Dermis blood vessel endothelial cell (primary cell): Measurements from ENCODE around the gene DDX51. TPM values are rescaled to one million over a fixed set of nuclear protein-coding genes. Genes with fewer than 3 reads are reported as not detected.
A peak's percentile ranks its signal among the peaks of the same experiment; 100 is the strongest.

ENCODE experiments used
- DNase-seq: peaks from one replicate; pipeline ENCODE4 v3.0.0; 2010
- total RNA-seq: library from RNA; depleted of rRNA; stranded (reverse); fragments of >200 nt; gene quantifications from 2 replicates; pipeline ENCODE4 v1.2.3, GENCODE V29; 2014

DDX51 gene, protein sequence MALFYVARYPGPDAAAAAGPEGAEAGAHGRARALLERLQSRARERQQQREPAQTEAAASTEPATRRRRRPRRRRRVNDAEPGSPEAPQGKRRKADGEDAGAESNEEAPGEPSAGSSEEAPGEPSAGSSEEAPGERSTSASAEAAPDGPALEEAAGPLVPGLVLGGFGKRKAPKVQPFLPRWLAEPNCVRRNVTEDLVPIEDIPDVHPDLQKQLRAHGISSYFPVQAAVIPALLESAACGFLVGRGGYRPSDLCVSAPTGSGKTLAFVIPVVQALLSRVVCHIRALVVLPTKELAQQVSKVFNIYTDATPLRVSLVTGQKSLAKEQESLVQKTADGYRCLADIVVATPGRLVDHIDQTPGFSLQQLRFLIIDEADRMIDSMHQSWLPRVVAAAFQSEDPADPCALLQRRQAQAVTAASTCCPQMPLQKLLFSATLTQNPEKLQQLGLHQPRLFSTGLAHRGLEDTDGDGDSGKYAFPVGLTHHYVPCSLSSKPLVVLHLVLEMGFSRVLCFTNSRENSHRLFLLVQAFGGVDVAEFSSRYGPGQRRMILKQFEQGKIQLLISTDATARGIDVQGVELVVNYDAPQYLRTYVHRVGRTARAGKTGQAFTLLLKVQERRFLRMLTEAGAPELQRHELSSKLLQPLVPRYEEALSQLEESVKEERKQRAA
- total RNA-seq, result 6.8 and 7.5 TPM in 2 replicates

DNA sequence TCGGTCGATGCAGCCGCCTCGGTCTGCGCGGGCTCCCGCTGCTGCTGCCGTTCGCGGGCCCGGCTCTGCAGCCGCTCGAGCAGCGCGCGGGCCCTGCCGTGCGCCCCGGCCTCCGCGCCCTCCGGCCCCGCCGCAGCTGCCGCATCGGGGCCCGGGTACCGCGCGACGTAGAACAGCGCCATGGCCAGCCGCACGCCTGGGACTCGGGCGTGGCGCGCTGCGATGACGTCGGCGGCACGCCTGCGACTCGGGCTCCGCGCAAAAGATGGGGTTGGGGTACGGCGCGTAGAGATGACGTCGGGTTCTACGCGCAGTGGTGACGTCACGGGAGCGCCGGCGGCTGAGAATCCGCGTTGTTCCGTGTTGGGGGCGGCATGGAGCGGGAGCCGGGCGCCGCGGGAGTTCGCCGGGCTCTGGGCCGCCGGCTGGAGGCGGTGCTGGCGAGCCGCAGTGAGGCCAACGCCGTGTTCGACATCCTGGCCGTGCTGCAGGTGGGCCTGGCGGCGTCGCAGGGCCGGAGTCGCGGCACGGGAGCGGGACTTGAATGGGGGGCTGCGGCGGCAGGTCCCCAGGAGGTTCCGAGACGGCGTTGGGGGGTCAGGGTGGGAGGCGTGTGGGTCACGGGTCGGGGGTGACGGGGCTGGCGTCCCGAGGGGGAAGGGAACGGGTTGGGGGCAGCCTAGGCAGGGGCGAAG, at the start of gene DDX51, which contains the start of gene NOC4L:
Gene DDX51, minus strand, starts transcription at position 205 of the 695 bp plus-strand sequence. Its CDS starts 23 bp downstream, at position 182.
Gene NOC4L, plus strand, starts transcription at position 343 of the 695 bp plus-strand sequence. Its CDS starts 32 bp downstream, at position 375.
- peak; percentile 98 for DNase-seq

DNA sequence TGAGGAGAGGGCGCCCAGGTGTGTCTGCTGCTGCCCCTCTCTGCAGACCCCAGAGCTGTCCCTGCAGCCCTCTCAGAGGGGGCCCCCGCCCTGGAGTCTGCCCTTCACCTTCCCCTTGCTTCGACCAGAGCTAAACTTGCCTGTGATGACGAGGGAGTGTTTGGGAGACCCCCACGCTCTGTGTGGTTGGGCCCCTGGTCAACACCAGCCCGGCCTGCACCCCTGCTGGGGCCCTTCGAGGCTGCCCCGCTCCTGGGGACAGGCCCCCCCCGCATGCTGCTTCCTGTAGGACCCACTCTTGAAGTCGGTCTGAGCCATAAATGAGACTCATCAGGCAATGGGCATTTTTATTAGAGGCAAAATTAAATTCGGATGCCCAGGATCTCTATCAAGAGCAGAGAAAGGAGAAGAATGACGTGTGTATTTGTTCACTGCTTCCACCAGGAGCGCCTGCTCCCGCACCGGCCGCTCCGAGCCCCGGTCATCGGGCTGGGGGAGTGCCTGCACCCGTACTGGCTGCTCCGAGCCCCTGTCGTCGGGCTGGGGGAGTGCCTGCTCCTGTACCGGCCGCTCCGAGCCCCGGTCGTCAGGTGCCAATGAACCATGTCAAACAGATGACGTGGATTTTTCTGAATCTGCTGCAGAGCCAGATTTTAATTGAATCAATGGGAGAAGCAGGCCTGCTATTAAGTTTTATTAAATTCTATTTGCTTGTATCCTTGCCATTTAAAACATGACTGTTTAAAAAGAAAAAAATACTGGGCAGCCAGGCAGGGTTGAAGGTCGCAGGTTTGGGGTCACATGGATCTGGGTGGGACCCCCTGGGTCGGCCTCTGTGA, 47.8 kb upstream of the DDX51 start:
- DNase-seq, result no peak

DNA sequence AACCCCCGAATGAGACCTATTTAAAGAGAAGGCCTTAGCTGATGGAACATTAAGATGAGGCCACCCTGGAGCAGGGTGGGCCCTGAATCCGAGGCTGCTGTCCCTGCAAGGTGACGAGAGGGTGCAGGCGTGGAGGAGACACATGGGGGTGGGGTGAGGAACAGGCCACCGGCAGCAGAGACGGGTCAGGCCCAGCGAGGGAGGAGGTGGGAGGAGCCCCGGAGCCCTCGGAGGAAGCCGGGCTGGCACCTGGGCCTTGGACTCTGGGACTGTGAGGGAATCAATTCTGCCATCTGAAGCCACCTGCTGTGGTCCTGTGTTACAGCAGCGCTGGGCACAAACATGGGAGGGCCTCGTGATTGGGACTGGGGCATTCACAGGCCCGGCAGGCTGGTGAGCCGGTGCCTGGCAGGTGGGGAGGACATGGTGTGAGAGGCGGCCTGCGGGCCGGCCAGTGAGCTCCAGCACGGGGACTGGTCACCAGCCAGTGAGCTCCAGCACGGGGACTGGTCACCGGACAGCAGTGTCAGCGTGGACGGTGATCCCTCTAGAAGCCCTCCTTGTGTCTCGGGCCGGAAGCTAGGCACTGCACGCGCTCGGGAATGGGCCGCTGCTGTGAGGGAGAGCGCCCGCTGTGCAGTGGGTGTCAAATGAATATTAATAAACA, 46.8 kb upstream of the DDX51 start:
- DNase-seq, result no peak

DNA sequence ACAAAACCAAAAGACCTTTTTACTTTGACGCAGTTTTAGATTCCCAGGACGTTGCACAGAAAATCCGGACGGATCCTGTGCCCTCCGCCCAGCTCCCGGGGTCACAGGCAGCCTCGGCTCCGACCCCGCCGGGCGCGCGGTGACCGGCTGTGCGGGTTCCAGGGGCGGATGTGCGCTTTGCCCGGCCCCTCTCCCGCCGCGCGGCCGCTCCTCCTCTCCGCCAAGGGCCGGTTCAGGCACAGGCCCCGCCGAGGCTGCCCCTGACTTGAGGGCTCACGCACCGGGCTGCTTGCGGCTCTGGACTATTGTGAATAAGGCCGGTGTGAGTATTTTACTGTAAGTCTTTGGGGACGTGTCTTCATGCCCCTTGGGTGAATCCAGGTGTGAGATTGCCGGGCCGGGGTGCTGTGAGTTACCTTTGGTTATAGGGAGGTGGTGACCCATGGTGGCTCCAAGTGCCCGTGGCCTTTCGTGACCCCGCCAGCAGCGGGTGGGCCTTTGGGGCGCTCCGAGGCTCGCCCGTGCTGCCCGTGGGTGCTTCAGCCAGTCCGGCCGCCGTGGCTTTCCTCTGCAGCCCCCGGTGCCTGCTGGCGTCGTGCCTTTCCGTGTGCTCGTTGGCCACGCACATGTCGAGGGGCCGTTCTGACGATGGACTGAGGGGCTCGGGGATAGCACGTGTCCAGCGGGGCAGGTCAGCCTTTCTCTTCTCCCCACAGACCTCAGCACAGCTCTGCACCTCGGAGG, 46.1 kb upstream of the DDX51 start:
- no peak for DNase-seq

DNA sequence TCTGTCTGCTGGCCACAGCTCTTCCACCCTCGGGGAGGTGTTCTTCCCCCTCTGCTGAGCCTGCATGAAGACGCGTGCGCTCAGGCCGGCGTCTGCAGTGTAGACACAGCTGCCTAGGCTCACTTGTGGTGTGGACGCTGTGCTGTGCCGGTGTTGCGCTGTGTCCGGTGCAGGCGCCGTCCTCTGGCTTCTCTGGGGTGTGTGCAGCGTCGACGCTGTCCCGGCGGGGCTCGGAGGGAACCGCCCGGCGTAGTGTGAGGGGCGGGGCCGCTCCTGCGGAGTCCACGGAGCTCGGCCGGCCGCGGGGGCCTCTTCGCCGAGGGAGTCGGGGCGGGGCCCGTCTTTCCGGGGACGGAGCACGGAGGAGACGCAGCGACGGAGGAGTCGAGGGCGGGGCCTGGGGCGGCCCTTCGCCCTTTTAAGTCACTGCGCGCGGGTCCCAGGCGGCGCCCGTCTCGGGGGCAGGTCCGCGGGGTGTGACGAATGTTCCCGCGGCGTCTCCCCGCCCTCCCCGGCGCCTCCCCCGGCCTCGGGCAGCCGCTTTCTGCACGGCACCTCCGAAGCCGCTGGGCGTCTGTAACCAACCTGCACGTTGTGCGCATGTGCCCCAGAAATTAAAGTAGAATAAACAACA, 45.4 kb upstream of the DDX51 start:
- DNase-seq, result peak; percentile 67

DNA sequence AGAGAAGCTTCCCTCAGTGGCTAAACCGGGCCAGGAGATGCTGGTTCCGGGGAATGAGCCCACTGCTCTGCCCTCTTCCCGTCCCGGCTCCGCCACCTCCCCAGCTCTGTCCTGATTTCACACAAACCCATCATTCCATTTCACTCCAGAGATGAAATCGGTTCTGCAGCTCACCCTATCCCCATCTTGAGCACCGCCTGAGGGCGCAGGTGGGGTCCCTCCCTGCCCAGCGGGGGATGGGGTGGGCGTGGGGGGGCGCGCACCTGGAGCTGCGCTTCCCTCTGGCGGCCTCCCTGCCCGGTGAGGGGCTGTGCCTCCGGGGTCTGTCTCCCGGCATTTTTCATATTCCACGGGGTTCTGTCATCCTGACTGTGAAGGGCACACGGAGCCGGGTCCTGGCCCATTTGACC, 44.8 kb upstream of the DDX51 start:
- DNase-seq, result no peak

DNA sequence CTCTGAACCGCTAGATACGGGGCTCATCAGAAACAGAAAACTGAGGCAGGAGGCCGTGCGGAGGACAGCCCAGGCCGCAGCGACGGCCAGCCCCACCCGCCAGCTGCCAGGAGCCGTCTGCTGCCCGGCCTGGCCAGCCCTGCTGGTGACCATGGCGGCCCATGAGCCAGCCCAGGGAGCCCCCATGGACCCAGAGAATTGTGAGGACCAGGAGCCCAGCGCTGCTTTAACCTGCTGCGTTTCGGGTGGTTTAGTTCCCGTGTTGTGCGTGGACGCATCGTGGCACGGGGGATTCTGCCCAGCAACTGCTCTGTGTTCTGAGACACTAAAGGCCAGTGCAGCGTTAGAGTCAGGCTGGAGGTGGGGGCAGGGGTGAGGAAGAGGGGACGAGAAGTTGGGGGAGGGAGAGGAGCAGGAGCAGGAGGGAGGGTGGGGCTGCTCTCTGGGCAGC, 44.4 kb upstream of the DDX51 start:
- DNase-seq, result no peak

DNA sequence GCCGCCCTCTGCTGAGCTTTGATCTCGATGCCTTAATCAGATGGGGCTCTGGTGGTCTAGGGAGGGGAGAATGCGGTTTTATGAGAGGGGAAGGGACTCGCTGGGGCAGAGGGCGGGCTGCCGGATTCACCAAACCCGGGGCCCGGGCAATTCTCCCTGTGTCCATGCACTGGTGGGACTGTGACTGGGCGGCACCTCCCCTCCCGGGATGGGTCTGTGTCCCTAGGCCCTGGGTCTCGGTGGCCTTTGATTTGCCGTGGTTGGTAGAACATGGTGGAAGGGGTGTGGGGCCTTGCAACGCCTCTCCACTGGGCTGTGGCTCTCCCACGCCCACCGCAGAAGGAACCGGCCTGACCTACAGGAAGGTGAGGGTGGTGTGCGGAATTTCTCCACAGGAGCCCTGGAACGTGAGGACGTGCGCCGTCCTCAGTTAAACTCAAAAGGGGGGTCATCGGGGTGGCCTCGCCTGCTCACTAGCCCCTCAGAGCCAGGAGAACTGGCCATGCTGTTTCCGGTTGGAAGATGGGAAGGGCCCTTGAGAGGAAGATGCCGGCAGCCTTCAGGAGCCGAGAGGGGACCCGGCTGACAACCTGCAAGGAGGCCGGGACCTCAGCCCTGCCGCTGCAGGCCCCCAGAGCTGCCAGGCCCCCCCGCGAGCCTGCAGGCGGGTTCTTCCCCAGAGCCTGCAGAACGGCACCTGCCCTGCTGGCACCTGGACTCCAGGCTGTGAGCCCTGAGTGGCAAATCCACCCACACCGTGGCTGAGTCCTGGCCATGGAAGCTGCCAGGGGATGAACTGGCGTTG, 43.7 kb upstream of the DDX51 start:
- DNase-seq, result no peak

DNA sequence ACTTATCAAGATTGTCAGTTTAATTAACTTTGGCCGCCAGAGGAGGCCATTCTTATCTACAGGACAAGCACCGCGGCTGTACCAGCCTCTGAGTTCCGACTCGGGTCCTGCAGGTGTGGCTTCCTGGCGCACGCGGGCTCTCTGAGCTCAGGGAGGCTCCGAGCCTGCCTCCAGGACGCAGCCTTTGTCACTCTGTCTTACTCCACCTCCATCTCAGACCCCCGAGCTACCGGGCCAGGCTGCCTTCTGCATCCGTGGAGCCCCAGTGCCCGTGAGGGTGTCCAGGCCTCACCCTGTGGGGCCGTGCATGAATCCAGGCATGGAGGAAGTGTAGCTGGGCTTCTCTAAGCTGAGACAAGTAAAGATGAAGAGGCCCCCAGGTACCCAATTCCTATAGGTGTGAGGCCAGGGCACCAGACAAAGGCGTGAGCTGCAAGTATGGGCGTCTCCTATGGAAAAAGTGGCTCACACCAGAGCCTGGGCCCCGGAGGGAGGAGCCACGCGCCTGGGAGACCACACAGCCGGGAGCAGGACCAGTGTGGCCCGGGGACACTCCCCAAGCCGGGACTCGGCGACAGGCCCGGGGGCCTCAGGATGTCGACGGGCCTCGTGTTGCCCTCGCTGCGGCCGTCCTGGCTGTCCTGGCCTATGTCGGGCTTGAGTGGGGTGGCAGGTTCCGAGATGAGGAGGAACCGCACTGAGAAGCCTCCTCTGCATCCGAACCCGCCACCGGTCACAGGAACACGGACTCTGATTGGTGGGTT, 42.9 kb upstream of the DDX51 start:
- DNase-seq, result no peak

DNA sequence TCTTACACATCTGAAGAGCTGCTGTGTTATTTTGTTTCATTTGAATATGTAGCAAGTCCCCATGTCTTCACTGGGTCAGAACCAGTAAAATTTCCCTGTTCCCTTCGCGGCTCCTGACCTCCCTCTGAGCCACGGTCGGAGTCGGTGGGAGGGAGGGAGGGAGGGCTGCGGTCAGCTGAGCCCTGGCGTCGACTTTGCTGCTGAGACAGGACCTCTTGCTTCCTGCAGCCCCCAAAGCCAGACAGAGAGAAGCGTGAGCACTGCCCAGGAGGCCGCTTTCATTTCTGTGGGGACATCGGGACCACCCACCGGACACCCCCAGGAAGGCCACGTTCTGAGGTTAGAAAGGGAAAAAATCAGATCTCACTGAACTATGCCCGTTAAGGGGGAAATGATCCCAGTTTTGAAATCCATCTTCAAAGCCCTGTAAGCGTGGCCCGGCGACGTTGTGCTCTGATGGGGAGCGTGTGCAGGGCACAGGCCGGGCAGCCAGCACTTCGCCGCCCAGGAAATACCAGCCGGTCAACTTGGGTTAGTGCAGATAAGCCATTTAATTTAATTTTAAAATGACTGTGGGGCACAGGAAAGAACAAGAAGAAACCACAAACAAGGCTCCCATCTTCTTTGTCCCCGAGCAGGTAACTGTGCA, 42.2 kb upstream of the DDX51 start:
- DNase-seq, result no peak

DNA sequence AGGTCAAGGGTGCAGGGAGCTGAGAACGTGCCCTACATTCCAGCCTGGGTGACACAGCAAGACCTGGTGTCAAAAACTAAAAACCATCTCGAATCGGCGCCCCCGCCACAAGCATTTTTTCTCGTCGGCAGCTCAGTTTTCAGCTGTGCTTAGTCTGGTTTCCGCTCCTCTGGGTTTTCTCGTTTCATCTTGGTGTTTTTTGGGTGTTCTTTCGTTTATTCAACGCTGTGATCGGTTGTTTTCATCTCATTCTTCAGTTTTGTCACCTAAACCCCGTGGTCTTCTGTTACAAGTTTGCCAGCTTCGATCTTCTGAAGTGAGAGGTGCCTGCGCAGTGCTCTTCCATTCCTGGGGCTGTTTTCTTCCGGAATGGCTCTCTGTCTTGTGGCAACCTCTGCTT, 41.6 kb upstream of the DDX51 start:
- DNase-seq, result no peak

DNA sequence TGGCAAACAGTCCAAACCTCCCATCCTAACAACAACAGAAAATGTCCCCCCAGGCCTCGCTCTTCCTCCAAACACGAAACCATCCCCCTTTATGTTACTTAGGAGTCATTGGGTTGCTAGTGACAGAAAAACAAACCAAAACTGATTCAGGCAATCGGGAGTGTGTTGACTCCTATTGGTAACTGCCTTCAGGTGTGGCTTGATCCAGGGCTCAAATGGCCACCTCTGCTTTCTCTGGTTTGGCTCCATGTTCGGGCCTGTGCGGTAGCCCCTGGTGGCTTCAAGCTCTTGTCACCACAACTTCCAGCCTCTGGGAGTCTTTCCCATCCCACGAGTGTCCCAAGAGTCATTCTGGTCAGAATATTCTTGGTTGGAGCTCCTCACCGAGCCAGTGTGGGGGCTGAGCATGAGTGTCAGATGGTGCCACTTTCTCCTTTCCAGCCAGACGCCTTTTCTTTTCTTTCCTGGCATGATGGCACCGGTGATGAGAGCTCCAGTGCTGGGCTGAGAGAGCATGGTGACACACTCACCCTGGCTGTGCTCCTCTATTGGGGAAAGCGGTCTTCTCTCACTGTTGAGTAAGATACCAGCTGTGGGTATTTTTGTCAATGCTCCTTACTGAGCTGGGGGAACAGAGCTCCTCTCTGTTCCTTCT, 38.7 kb upstream of the DDX51 start:
- DNase-seq, result no peak

DNA sequence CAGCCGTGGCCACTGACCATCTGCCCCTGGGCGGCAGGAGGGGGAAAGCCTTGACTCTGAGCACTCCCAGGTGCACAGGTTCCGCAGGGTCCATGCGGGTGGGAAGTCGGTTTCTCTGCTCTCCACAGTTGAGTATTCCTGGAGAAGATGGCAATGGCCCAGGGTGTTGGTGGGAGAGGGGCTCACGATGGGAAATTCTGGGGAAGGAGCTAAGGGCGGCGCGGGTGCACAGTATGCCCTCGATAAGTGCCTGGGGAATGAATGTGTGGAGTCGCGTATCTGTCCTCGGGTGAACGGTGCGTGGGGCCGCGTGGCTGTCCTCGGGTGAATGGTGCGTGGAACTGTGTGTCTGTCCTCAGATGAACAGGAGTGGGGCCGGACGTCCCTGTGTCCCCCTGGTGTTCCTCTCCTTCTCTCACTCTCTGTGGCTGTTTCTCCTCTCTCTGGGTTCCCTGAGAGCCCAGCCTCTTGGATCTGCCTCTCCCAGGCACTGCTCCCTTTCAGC, 38.1 kb upstream of the DDX51 start:
- no peak for DNase-seq

DNA sequence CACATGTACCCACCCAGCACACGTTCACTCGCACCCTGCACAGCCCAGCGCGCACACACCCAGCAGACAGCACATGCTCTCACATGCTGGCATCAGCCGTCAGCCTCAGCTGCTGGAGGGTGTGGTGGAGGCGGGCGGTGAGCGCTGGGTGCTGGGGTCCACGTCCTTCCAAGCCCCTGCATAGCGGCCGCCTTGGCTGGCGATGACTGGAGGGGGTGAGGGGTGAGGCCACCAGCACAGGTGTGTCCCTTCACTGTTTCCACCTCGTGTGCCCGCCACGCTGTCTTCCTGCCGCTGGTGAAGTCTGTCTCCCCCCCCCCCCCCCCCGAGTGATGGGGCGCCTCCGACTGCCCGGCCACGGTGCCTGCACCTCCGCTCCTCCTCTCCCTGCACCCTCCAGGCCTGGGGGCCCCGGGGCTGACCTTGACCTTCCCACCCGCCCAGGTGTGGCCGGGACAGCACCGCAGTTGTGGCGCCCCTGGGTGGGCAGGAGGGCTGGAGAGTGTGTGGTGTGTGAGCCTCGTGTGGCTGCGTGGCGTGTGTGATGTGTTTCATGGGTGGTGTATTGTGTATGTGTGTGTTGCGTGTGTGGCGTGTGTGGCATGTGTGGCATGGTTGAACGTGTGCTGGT, 37.6 kb upstream of the DDX51 start:
- no peak for DNase-seq

DNA sequence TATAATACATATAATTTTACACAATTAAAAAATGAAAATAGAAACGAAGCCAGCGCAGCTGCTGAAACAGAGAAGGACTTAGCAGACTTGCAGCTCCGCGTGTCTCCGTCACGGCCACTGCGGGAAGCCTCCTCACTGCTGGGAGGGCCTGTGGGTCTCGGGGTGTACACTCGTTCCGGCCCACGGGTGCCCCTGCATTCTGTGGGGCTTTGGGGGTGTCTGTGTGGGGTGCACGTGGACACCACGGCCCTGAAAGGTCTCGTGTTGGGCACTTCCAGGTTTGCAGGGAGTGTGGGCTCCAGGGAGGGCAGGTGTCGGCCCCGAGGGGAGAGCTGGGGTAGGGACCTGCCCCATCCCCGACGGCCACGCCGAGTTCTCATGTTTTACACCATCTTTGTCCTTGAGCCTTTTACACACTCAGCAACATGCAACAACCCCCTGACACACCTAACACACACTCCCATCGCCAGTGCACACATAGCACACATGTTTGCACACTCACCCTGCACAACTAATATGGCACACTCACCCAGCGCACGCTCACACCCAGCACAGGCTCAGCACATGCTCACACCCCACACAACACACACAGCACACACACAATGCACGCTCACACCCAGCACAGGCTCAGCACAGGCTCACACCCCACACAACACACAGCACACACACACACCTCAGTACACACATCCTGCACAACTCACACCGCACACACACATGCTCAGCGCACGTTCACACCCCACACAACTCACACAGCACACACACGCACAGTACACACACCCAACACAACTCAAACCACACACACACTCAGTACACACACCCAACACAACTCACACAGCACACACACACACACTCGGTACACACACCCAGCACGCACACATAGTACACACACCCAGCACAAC, 36.8 kb upstream of the DDX51 start:
- DNase-seq, result no peak
